ENCODE measurements around the gene TTLL5. TPM values are rescaled to one million over a fixed set of nuclear protein-coding genes. Genes with fewer than 3 reads are reported as not detected.

Gene TTLL5
- total and polyA plus RNA-seq, 2 of the 4 experiments (the other 2 are of a cell fraction), result 11.9 to 16.7 TPM

GRCh38 chr14:75626863-75627262 is 34.2 kb upstream of the TTLL5 start:
- no peak overlapping the region for H2AK9ac ChIP-seq (replicated peaks; ENCODE audit: low read depth, low read length, poor library complexity)
- no peak overlapping the region for H2BK120ac ChIP-seq (ENCODE audit: low read depth, low read length)
- no peak overlapping the region for H2BK20ac ChIP-seq (ENCODE audit: low read depth, low read length)
- no peaks in the 10 kb centered on the region for H4K20me1 ChIP-seq (ENCODE audit: insufficient read depth, low read length)
- no peak overlapping the region for H2AK5ac ChIP-seq (ENCODE audit: low read depth, low read length)
- no peak for TF ChIP-seq RCOR1 (IDR thresholded peaks at IDR 0.05; ENCODE audit: insufficient replicate concordance, low read length)
- BruUV-seq (replicated peaks), result no TSS peak
- H3K23ac ChIP-seq (ENCODE audit: low read depth, low read length), result no peak overlapping the region
- H2AFZ ChIP-seq (replicated peaks; ENCODE audit: low read length, poor library complexity), result no peak overlapping the region
- dilution Hi-C loops (cut with HindIII; ENCODE audit: low sequenced_read_pairs, unreplicated experiment) (no loop called here), in situ Hi-C loops (cut with MboI; ENCODE audit: low sequenced_read_pairs) (no loop called here), intact Hi-C loops (cut with micrococcal nuclease) (no loop called here)
- H4K5ac ChIP-seq (ENCODE audit: low read depth, low read length), result no peak overlapping the region
- CTCF ChIA-PET, result no interaction called here
- no peak overlapping the region for H2BK5ac ChIP-seq (ENCODE audit: low read depth, low read length, poor library complexity, severe bottlenecking)
- no peak overlapping the region for H3K27ac ChIP-seq (ENCODE audit: insufficient read depth, low read length)
- no peak overlapping the region for H3K18ac ChIP-seq (ENCODE audit: low read depth, low read length)
- no peak overlapping the region for H3K9ac ChIP-seq (ENCODE audit: low read depth, low read length)
- POLR2A ChIA-PET (ENCODE audit: unreplicated experiment), result no interaction called here
- no CpG with 5 or more reads among the region's 3 CpGs for WGBS, 2 experiments (ENCODE audit: extremely low coverage in 2 of 2, insufficient read length in 1 of 2)
- no peaks in the 10 kb centered on the region for H3K36me3 ChIP-seq (ENCODE audit: control insufficient read depth, insufficient read depth, low read length)
- no peaks in the 10 kb centered on the region for H3K9me3 ChIP-seq (ENCODE audit: control insufficient read depth, insufficient read depth, low read length)
- H3K79me1 ChIP-seq (ENCODE audit: low read depth in 1 of 2, low read length in 2 of 2), result no peaks in the 10 kb centered on the region
- H2BK15ac ChIP-seq (ENCODE audit: low read depth, low read length), result no peak overlapping the region
- DNase-seq (no peak), ATAC-seq (ENCODE audit: low read depth) (no peak)
- H4K8ac ChIP-seq (ENCODE audit: low read depth in 2 of 2, low read length in 2 of 2), result no peak overlapping the region
- H3K4me1 ChIP-seq (ENCODE audit: control insufficient read depth, insufficient read depth, low read length), result no peaks in the 10 kb centered on the region
- H3K27me3 ChIP-seq (ENCODE audit: control insufficient read depth, insufficient read depth, low read length), result peaks cover 16% of the 10 kb centered on the region; the same call in 1 of the 2 replicates
- H3K9me1 ChIP-seq (ENCODE audit: insufficient read depth, low read length), result no peaks in the 10 kb centered on the region
- no peak overlapping the region for H3K4me2 ChIP-seq (ENCODE audit: low read depth, low read length)
- no peak overlapping the region for H4K91ac ChIP-seq (ENCODE audit: insufficient read depth, low read depth, low read length)
- no peak overlapping the region for H3K4ac ChIP-seq (ENCODE audit: low read depth, low read length)
- H3K4me3 ChIP-seq (ENCODE audit: insufficient read depth, low read depth, low read length), result no peak overlapping the region
- no peak overlapping the region for H3K56ac ChIP-seq (ENCODE audit: extremely low read depth, insufficient read depth, low read length)
- H3K14ac ChIP-seq (replicated peaks; ENCODE audit: low read depth, low read length), result no peak overlapping the region
